Right lobe of liver (tissue), 4 donors: ENCODE data around the gene MYOT.

Experiments
- CTCF ChIP-seq, 4 donors: fragments of 200-600 bp in 3 of 4; fragments of 450-650 bp in 1 of 4; IDR thresholded peaks; one replicate each; pipeline versions ENCODE4 v1.5.1 to v1.8.0; 2016 to 2022; ENCODE audit warnings: antibody characterized with exemption in 4 of 4, mild to moderate bottlenecking in 2 of 4
- POLR2A ChIP-seq: fragments of 450-650 bp; IDR thresholded peaks from one replicate; pipeline ENCODE4 v1.6.1; 2017; ENCODE audit warnings: antibody characterized with exemption, mild to moderate bottlenecking
- donor health status: DM: no; HTN: no; CAD: no.
- donor health status: DM: no; HTN: no; CAD: no.
- donor health status: DM: no; HTN: yes; CAD: no.

- TF ChIP-seq CTCF (IDR thresholded peaks at IDR 0.05) (no peak), POLR2A (no peak)
Observed at GRCh38 chr5:137825165-137825564, 42.5 kb upstream of the MYOT start.
